GM20000 (cell line): ENCODE data around the gene ANXA8.

ENCODE experiments used
- DNase-seq: peaks from one replicate; pipeline ENCODE4 v3.0.0; 2012; ENCODE audit warnings: low spot score
- TF ChIP-seq, protein P1 (sequence below): IDR thresholded peaks from 2 replicates; pipeline ENCODE4 v1.5.1; 2012; ENCODE audit warnings: mild to moderate bottlenecking, control low read depth; ENCODE audit errors: extremely low read depth, missing control alignments

The ANXA8 gene

DNA sequence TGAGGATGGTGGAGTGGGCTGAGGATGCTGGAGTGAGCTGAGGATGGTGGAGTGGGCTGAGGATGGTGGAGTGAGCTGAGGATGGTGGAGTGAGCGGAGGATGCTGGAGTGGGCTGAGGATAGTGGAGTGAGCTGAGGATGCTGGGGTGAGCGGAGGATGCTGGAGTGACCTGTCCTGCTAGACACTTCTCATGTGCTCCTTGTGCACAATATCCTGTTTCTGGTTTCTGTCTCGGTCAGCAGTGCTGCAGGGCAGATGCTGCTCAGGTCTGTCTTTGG, 29.2 kb downstream of the ANXA8 start:
- DNase-seq, result no peak
- TF ChIP-seq, protein P1, sequence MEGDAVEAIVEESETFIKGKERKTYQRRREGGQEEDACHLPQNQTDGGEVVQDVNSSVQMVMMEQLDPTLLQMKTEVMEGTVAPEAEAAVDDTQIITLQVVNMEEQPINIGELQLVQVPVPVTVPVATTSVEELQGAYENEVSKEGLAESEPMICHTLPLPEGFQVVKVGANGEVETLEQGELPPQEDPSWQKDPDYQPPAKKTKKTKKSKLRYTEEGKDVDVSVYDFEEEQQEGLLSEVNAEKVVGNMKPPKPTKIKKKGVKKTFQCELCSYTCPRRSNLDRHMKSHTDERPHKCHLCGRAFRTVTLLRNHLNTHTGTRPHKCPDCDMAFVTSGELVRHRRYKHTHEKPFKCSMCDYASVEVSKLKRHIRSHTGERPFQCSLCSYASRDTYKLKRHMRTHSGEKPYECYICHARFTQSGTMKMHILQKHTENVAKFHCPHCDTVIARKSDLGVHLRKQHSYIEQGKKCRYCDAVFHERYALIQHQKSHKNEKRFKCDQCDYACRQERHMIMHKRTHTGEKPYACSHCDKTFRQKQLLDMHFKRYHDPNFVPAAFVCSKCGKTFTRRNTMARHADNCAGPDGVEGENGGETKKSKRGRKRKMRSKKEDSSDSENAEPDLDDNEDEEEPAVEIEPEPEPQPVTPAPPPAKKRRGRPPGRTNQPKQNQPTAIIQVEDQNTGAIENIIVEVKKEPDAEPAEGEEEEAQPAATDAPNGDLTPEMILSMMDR, result no peak

- no peak for DNase-seq
- TF ChIP-seq, protein P1, result no peak
Observed at GRCh38 chr10:47454008-47454779, 29.7 kb downstream of the ANXA8 start.

- DNase-seq, result no peak
- TF ChIP-seq, protein P1, result no peak
Observed at GRCh38 chr10:47453141-47454007, 30.5 kb downstream of the ANXA8 start.

DNA sequence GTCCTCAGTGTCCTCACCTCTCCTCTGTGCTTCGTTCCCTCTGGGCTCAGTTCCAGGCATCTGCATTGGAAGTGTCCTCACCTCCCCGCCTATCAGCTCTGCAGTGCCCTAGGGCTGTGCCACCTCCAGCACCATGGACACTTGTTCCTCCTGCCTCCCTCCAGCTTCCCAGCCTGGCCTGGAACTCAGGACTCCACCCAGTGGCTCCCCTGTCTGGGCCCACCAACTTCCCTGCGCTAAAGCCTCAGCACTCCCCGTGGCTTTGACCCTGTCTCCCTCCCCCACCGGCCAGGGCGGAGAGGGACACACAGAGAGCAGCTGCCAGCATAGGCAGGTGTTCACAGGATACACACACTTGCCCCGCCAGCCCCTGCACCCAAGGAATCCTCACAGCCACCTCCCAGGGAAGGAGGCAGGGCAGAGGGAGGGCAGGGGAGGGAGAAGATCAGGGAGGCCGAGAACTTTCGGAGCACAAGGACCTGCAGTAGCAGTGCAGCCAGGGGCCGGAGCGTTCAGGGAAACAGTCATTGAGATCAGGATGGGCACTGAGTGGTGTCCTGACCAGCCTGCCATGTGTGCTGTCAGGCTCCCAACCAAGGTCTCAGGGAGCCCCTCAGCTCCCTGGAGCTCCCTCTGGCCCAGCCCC, 31.3 kb downstream of the ANXA8 start:
- no peak for DNase-seq
- TF ChIP-seq, protein P1, result no peak

DNA sequence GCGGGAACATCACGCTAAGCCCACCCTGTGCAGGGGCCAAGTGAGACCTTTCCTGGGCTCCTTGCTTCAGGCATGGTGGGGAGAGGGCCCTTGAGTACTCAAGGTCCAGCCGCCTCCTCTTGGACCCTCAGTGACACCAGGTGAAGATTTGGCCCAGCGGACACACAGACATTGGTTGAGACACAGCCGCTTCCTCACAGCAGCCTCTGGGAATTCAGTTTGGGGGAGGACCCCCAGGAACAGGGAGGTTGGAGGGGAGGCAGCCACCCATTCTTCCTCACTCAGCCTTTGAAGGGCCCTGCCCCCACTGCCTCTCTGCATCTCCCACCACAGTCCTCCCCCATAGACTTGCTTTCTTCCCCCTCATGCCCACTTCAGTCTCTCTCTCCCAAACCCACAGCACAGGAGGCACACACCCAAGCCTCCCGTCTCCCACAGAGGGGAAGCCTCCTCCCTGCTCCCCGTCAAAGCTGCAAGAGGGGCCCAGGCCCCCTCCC, 31.9 kb downstream of the ANXA8 start:
- DNase-seq, result no peak
- TF ChIP-seq, protein P1, result no peak

- no peak for DNase-seq
- TF ChIP-seq, protein P1, result no peak
Observed at GRCh38 chr10:47451273-47451997, 32.5 kb downstream of the ANXA8 start.
